ENCODE measurements around the gene OR13C8.

Gene OR13C8

GRCh38 chr9:104556830-104557634, 11.9 kb upstream of the OR13C8 start:
- TF ChIP-seq CTCF (conservative IDR thresholded peaks at IDR 0.05) (no peak), ZFX (IDR thresholded peaks at IDR 0.05) (no peak)
- H3K27ac ChIP-seq = no peak overlapping the region

- TF ChIP-seq CTCF (conservative IDR thresholded peaks at IDR 0.05) = no peak
- no peak for TF ChIP-seq ZFX (IDR thresholded peaks at IDR 0.05)
- no peak overlapping the region for H3K27ac ChIP-seq
These were observed 4.6 kb upstream of the OR13C8 start for GRCh38 chr9:104564358-104564757.

- H3K27ac ChIP-seq = no peak overlapping the region
- no peak for TF ChIP-seq CTCF (conservative IDR thresholded peaks at IDR 0.05)
- no peak for TF ChIP-seq ZFX (IDR thresholded peaks at IDR 0.05)
These were observed 3.6 kb downstream of the OR13C8 start for GRCh38 chr9:104572612-104573011.

GRCh38 chr9:104575456-104575855, 6.5 kb downstream of the OR13C8 start:
- TF ChIP-seq ZFX (IDR thresholded peaks at IDR 0.05) (no peak), CTCF (conservative IDR thresholded peaks at IDR 0.05) (no peak)
- no peak overlapping the region for H3K27ac ChIP-seq

GRCh38 chr9:104577263-104577662, 8.3 kb downstream of the OR13C8 start:
- TF ChIP-seq CTCF (conservative IDR thresholded peaks at IDR 0.05) = no peak
- TF ChIP-seq ZFX (IDR thresholded peaks at IDR 0.05) = no peak
- H3K27ac ChIP-seq = no peak overlapping the region

- no peak for TF ChIP-seq ZFX (IDR thresholded peaks at IDR 0.05)
- TF ChIP-seq CTCF (conservative IDR thresholded peaks at IDR 0.05) = no peak
- H3K27ac ChIP-seq = no peak overlapping the region
These were observed 11.6 kb downstream of the OR13C8 start for GRCh38 chr9:104580562-104580961.

- H3K27ac ChIP-seq = no peak overlapping the region
- TF ChIP-seq CTCF (conservative IDR thresholded peaks at IDR 0.05) (no peak), ZFX (IDR thresholded peaks at IDR 0.05) (no peak)
These were observed 17.7 kb downstream of the OR13C8 start for GRCh38 chr9:104586496-104587180.

Data from C4-2B (cell line).